T-cell (primary cell): ENCODE data around the gene TEX261. TPM values are rescaled to one million over a fixed set of nuclear protein-coding genes. Genes with fewer than 3 reads are reported as not detected.

Source experiments
- ATAC-seq, 4 experiments: fragments of 200-7000 bp in 3 of 4; fragments of 150-1000 bp in 1 of 4; cut with Tn5 transposase; replicated peaks in 1 of 4; 1 replicate in 3 of 4; 2 replicates in 1 of 4; pipeline ENCODE4 v1.10.0; 2021; ENCODE audit warnings: moderate library complexity in 3 of 4, mild to moderate bottlenecking in 2 of 4, moderate number of reproducible peaks in 1 of 4
- CTCF ChIA-PET, 2 donors: fragments of 300-600 bp; sonication (Branson Sonifier 250); formaldehyde crosslinking; loops; one replicate each; lab custom pipeline; 2022; ENCODE audit warnings: antibody characterized with exemption in 2 of 2; lab: Charles Lee
- POLR2A ChIA-PET, 2 donors: fragments of 300-600 bp; sonication (Branson Sonifier 250); formaldehyde crosslinking; loops; one replicate each; lab custom pipeline; 2022; ENCODE audit warnings: antibody characterized with exemption in 2 of 2; lab: Charles Lee
- DNase-seq, 35 experiments: peaks; one replicate each; pipeline versions ENCODE4 v3.0.0 to v3.0.0-alpha.2; 2013 to 2023
- H3K27ac ChIP-seq: one replicate; pipeline ENCODE4 v1.5.1; 2013; ENCODE audit warnings: low read length
- H3K27me3 ChIP-seq, 2 experiments: replicated peaks in 1 of 2; 1 replicate in 1 of 2; 2 replicates in 1 of 2; pipeline versions ENCODE4 v1.6.1 to v1.7.0; 2013; ENCODE audit warnings: low read length in 1 of 2, mixed read lengths in 1 of 2; ENCODE audit not compliant: control insufficient read depth in 2 of 2, insufficient read depth in 2 of 2; ENCODE audit errors: extremely low read depth in 1 of 2
- H3K36me3 ChIP-seq, 2 donors: 1 replicate in 1 of 2; 2 replicates in 1 of 2; pipeline versions ENCODE4 v1.6.1 to v1.7.0; 2013; ENCODE audit warnings: low read length in 1 of 2; ENCODE audit not compliant: control insufficient read depth in 2 of 2, insufficient read depth in 1 of 2; ENCODE audit errors: extremely low read depth in 1 of 2
- H3K4me1 ChIP-seq, 2 experiments: 1 replicate in 1 of 2; 2 replicates in 1 of 2; pipeline versions ENCODE4 v1.6.1 to v1.7.0; 2013; ENCODE audit warnings: low read length in 2 of 2, mixed read lengths in 1 of 2; ENCODE audit not compliant: insufficient read depth in 2 of 2, control insufficient read depth in 1 of 2; ENCODE audit errors: extremely low read depth in 1 of 2
- H3K4me3 ChIP-seq, 2 donors: 1 replicate in 1 of 2; 2 replicates in 1 of 2; pipeline versions ENCODE4 v1.5.1 to v1.7.0; 2013; ENCODE audit warnings: mild to moderate bottlenecking in 2 of 2, low read length in 1 of 2, moderate library complexity in 1 of 2; ENCODE audit not compliant: control insufficient read depth in 1 of 2; ENCODE audit errors: extremely low read depth in 1 of 2
- H3K9me3 ChIP-seq: 2 replicates; pipeline ENCODE4 v1.7.0; 2013
- H3K27ac Mint-ChIP-seq, 2 donors: one replicate each; pipeline ENCODE4 v1.8.0; 2020 to 2021; ENCODE audit warnings: mild to moderate bottlenecking in 2 of 2, mixed read lengths in 2 of 2
- H3K27me3 Mint-ChIP-seq, 2 donors: one replicate each; pipeline ENCODE4 v1.8.0; 2021 to 2022; ENCODE audit warnings: mixed read lengths in 2 of 2
- H3K36me3 Mint-ChIP-seq: one replicate; pipeline ENCODE4 v1.8.0; 2021; ENCODE audit warnings: mixed read lengths
- H3K4me1 Mint-ChIP-seq, 3 donors: one replicate each; pipeline ENCODE4 v1.8.0; 2020 to 2022; ENCODE audit warnings: mixed read lengths in 3 of 3, mild to moderate bottlenecking in 1 of 3
- H3K4me3 Mint-ChIP-seq, 3 donors: one replicate each; pipeline ENCODE4 v1.8.0; 2020 to 2022; ENCODE audit warnings: mild to moderate bottlenecking in 3 of 3, mixed read lengths in 3 of 3, moderate library complexity in 3 of 3
- H3K9me3 Mint-ChIP-seq, 3 donors: one replicate each; pipeline ENCODE4 v1.8.0; 2020 to 2022; ENCODE audit warnings: mixed read lengths in 3 of 3
- WGBS: methylation state at CpG from one replicate; pipeline ENCODE4 v1.1.5; 2013; ENCODE audit warnings: missing lambda C conversion rate; ENCODE audit not compliant: insufficient coverage; 5-methylcytosine and 5-hydroxymethylcytosine counted together
- total RNA-seq, 35 experiments: library from RNA in 6 of 35; stranded (reverse) in 6 of 35; fragments of 120-200 nt in 1 of 35; gene quantifications; one replicate each; pipeline versions ENCODE4 v1.2.1 to v1.2.4 and lab custom pipeline; 2013 to 2026

The TEX261 gene
- total RNA-seq, 5 donors from 2014 or later (not counting 1 experiment from before 2014, with no cell fraction given), result 35.9 to 60.3 (median 48.1) TPM

DNA sequence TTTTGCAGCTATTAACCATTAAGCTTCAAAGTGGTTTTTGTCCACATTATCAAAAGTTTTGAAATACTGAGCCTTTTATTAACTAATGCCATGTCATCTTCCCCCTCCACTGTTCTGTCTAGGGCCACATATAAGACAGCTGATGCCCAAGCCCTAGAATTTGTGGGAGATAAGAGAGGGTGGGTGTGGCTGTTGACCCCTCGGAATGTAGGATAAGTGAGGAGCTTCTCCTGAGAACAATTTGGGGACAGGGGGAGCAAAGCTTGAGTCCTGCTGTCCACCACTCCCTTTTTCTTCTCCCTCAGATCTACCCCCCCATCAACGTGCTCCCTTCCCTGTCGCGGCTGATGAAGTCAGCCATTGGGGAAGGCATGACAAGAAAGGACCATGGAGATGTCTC lies 30.5 kb downstream of the TEX261 start:
- peak in 1 of 35 experiments; percentile 6 for DNase-seq
- H3K36me3 ChIP-seq, result no peaks in the 10 kb centered on the region
- H3K4me3 ChIP-seq, result no peak overlapping the region
- no CpG with 5 or more reads among the region's 4 CpGs for WGBS
- POLR2A ChIA-PET, result no interaction called here
- H3K4me3 Mint-ChIP-seq, result peak overlapping the region in 1 of 3 donors; percentile 82
- no peak overlapping the region for H3K27ac ChIP-seq
- H3K27me3 Mint-ChIP-seq, result peaks cover 17 to 31% of the 10 kb centered on the region in 2 donors
- no peaks in the 10 kb centered on the region for H3K9me3 Mint-ChIP-seq
- no peak overlapping the region for H3K27ac Mint-ChIP-seq
- H3K27me3 ChIP-seq, result peaks cover 3 to 62% of the 10 kb centered on the region in 2 experiments
- H3K4me1 Mint-ChIP-seq, result peaks cover 6 to 9% (median 7%) of the 10 kb centered on the region in 3 donors
- peaks cover 2 to 15% of the 10 kb centered on the region in 2 experiments for H3K4me1 ChIP-seq
- ATAC-seq, result no peak
- CTCF ChIA-PET, result interaction anchor here (0.6 to 1.4 kb wide), 11 partner anchors 8 to 1360 kb away, joined by 3 to 8 read pairs (median 4); no protein-coding TSS in a partner anchor
- no peaks in the 10 kb centered on the region for H3K36me3 Mint-ChIP-seq
- H3K9me3 ChIP-seq, result no peaks in the 10 kb centered on the region

DNA sequence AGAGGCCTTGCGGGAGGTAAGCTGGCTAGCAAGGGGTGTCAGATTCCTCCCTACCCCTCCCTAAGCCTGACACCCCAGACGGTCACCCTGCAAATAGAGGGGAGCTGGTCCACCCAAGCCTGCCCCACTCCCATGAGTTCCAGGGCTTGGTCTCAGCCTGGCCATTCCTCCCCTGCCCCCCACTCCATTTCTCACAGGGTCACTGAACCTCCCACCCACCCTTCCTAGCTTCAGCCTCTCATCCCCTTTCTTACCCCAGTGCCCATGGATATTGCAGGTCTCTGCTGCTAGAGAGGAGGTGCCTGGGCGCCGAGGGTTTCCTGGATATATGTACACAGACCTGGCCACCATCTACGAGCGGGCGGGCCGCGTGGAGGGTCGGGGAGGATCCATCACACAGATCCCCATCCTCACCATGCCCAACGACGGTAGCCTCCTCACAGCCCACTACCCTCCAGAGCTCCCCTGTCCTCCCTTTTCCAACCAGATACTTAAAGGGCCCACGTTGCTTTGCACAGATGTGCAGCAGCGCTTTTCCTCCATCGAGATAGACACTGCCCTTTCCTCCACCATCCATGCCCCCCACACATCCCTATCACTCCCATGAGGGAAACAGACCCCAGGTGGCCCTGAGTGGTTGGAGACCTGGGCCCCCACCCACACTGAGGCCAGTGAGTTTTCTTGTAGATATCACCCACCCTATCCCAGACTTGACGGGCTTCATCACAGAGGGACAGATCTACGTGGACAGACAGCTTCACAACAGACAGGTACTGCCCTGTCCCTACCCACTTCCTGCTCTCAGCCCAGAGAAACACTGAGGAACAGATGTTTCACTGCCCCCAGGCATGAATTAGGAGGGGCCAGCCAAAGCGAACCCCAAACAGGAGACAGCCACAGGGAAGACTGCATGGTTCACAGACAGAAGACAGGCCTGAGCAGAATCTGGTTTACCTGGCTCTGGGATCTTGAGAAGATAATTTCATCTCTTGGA lies 31.5 kb downstream of the TEX261 start:
- no peaks in the 10 kb centered on the region for H3K9me3 Mint-ChIP-seq
- DNase-seq (no peak), ATAC-seq (no peak)
- peaks cover 3 to 71% of the 10 kb centered on the region in 2 experiments for H3K27me3 ChIP-seq
- H3K4me3 ChIP-seq, result no peak overlapping the region
- no peak overlapping the region for H3K27ac ChIP-seq
- WGBS, result 71% methylated on average over 8 of the region's 18 CpGs
- peaks cover 17 to 38% of the 10 kb centered on the region in 2 donors for H3K27me3 Mint-ChIP-seq
- peaks cover 2 to 19% of the 10 kb centered on the region in 2 experiments for H3K4me1 ChIP-seq
- H3K36me3 Mint-ChIP-seq, result no peaks in the 10 kb centered on the region
- peaks cover 9 to 14% (median 10%) of the 10 kb centered on the region in 3 donors for H3K4me1 Mint-ChIP-seq
- no peak overlapping the region for H3K27ac Mint-ChIP-seq
- POLR2A ChIA-PET, result no interaction called here
- peak overlapping the region in 1 of 3 donors; percentile 82 for H3K4me3 Mint-ChIP-seq
- CTCF ChIA-PET, result interaction anchor here (1.0 to 1.4 kb wide), 4 partner anchors 15 to 93 kb away, joined by 3 to 6 read pairs (median 4); no protein-coding TSS in a partner anchor
- H3K9me3 ChIP-seq, result no peaks in the 10 kb centered on the region
- no peaks in the 10 kb centered on the region for H3K36me3 ChIP-seq

DNA sequence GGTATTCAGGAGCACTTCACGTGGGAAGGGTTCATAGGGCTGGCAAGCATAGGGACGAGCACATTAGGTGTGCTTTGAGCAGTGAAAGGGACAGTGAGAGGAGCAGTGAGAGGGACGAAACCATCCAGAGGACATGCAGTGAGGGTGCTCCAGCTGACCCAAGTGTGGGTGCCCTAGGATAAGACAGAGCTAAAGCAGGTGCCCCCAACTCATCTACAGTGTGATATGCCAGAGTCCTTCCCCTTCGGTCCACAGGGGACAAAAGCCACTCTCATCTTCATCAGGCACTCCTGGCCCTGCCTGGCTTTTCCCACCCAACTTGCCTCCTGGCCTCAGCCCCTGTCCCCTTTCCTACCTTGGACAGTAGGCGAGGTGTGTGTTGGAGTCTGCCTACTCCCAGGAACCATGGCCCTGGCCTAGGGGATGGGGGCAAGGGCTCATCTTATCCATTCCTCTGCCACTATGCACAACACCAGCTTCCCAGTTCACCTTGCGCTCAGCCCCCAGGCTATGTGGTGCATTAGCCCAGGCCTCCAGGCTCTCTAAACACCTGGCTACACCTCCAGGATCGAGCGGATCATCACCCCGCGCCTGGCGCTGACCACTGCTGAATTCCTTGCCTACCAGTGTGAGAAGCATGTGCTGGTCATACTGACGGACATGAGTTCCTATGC lies 32.3 kb downstream of the TEX261 start:
- DNase-seq (peak in 1 of 35 experiments; percentile 10), ATAC-seq (no peak)
- Mint-ChIP-seq H3K27me3 (peaks cover 21 to 44% of the 10 kb centered on the region in 2 donors), H3K9me3 (no peaks in the 10 kb centered on the region), H3K4me3 (no peak overlapping the region), H3K4me1 (peaks cover 10 to 14% (median 11%) of the 10 kb centered on the region in 3 donors), H3K36me3 (no peaks in the 10 kb centered on the region), H3K27ac (no peak overlapping the region)
- Histone ChIP-seq H3K36me3 (no peaks in the 10 kb centered on the region), H3K27me3 (peaks cover 3 to 78% of the 10 kb centered on the region in 2 experiments), H3K27ac (no peak overlapping the region), H3K9me3 (no peaks in the 10 kb centered on the region), H3K4me1 (peaks cover 2 to 21% of the 10 kb centered on the region in 2 experiments), H3K4me3 (no peak overlapping the region)
- ChIA-PET CTCF (no interaction called here), POLR2A (interaction anchor here in 1 of 2 donors (0.6 kb wide), 1 partner anchor 561 kb away, joined by 3 read pairs; no protein-coding TSS in a partner anchor)
- WGBS, result 76% methylated on average over 9 of the region's 12 CpGs

DNA sequence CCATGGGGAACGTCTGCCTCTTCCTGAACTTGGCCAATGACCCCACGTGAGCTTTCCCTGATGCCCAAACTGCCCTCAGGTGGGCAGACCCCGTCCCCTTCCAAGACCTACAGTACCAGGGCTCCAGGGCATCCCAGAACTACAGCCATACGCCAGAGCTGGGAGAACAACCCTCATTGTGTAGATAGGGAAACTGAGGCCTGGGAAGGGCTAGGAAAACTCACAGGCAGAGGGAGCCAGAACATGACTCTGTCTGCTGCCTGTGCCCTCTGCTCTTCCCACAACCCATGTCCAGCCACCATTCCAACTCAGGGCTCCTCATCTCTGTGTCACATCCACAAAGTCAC lies 33.1 kb downstream of the TEX261 start:
- POLR2A ChIA-PET, result interaction anchor here in 1 of 2 donors (0.6 kb wide), 1 partner anchor 561 kb away, joined by 3 read pairs; no protein-coding TSS in a partner anchor
- WGBS, result 71% methylated on average over 2 of the region's 4 CpGs
- Histone ChIP-seq H3K9me3 (no peaks in the 10 kb centered on the region), H3K27ac (no peak overlapping the region), H3K27me3 (peaks cover 0 to 81% of the 10 kb centered on the region in 2 experiments), H3K4me3 (no peak overlapping the region), H3K36me3 (no peaks in the 10 kb centered on the region), H3K4me1 (peaks cover 2 to 21% of the 10 kb centered on the region in 2 experiments)
- no peak overlapping the region for H3K27ac Mint-ChIP-seq
- no peaks in the 10 kb centered on the region for H3K9me3 Mint-ChIP-seq
- H3K4me1 Mint-ChIP-seq, result peaks cover 10 to 14% (median 11%) of the 10 kb centered on the region in 3 donors
- H3K27me3 Mint-ChIP-seq, result peaks cover 22 to 52% of the 10 kb centered on the region in 2 donors
- no peak overlapping the region for H3K4me3 Mint-ChIP-seq
- H3K36me3 Mint-ChIP-seq, result no peaks in the 10 kb centered on the region
- DNase-seq (no peak), ATAC-seq (no peak)
- CTCF ChIA-PET, result no interaction called here

DNA sequence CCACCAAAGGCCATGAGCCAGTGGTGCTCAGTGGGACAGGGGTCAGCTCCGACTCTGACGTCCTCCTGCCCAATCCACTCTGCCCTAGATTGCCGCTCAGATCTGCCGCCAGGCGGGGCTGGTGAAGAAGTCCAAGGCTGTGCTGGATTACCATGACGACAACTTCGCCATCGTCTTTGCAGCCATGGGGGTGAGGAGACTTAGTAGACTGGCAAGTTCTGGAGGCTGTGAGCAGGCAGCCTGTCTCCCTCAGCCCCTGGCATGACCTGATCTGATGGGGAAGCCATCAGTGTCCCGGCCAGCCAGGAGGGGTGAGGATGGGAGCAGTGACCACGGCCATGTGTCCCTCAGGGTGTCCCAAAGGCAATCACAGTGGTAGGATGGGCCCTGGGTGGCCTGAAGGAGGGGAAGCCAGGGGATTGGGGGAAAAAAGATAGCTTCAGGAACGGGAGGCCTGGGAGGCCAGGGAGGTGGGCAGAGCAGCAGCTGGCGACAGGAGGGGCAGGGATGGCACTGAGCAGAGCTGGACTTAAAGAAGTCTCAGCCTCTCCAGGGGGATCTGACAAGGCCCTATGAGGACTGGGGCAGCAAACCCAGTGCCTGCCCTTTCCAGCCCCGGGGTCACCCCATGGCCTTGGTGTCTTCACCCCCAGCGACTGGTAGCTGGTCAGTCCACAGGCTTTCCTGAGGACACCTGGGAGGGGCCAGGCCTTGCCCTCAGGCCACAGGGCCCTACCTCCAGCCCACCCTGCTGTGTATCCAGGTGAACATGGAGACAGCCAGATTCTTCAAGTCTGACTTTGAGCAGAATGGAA lies 33.6 kb downstream of the TEX261 start:
- ChIA-PET POLR2A (no interaction called here), CTCF (interaction anchor here (0.6 to 0.7 kb wide), 2 partner anchors 35 to 1145 kb away, joined by 4 to 5 read pairs; no protein-coding TSS in a partner anchor)
- Histone ChIP-seq H3K4me1 (peaks cover 2 to 21% of the 10 kb centered on the region in 2 experiments), H3K36me3 (no peaks in the 10 kb centered on the region), H3K9me3 (no peaks in the 10 kb centered on the region), H3K4me3 (no peak overlapping the region), H3K27ac (no peak overlapping the region), H3K27me3 (peaks cover 1 to 86% of the 10 kb centered on the region in 2 experiments)
- H3K27ac Mint-ChIP-seq, result no peak overlapping the region
- H3K27me3 Mint-ChIP-seq, result peaks cover 26 to 56% of the 10 kb centered on the region in 2 donors
- no peaks in the 10 kb centered on the region for H3K9me3 Mint-ChIP-seq
- ATAC-seq, result no peak
- WGBS, result 81% methylated on average over 14 of the region's 14 CpGs
- H3K4me1 Mint-ChIP-seq, result peaks cover 10 to 14% (median 11%) of the 10 kb centered on the region in 3 donors
- H3K4me3 Mint-ChIP-seq, result no peak overlapping the region
- no peaks in the 10 kb centered on the region for H3K36me3 Mint-ChIP-seq
- peak in 1 of 35 experiments; percentile 7 for DNase-seq
